Measurements from ENCODE around the gene CLPTM1L.

The CLPTM1L gene, protein sequence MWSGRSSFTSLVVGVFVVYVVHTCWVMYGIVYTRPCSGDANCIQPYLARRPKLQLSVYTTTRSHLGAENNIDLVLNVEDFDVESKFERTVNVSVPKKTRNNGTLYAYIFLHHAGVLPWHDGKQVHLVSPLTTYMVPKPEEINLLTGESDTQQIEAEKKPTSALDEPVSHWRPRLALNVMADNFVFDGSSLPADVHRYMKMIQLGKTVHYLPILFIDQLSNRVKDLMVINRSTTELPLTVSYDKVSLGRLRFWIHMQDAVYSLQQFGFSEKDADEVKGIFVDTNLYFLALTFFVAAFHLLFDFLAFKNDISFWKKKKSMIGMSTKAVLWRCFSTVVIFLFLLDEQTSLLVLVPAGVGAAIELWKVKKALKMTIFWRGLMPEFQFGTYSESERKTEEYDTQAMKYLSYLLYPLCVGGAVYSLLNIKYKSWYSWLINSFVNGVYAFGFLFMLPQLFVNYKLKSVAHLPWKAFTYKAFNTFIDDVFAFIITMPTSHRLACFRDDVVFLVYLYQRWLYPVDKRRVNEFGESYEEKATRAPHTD

DNA sequence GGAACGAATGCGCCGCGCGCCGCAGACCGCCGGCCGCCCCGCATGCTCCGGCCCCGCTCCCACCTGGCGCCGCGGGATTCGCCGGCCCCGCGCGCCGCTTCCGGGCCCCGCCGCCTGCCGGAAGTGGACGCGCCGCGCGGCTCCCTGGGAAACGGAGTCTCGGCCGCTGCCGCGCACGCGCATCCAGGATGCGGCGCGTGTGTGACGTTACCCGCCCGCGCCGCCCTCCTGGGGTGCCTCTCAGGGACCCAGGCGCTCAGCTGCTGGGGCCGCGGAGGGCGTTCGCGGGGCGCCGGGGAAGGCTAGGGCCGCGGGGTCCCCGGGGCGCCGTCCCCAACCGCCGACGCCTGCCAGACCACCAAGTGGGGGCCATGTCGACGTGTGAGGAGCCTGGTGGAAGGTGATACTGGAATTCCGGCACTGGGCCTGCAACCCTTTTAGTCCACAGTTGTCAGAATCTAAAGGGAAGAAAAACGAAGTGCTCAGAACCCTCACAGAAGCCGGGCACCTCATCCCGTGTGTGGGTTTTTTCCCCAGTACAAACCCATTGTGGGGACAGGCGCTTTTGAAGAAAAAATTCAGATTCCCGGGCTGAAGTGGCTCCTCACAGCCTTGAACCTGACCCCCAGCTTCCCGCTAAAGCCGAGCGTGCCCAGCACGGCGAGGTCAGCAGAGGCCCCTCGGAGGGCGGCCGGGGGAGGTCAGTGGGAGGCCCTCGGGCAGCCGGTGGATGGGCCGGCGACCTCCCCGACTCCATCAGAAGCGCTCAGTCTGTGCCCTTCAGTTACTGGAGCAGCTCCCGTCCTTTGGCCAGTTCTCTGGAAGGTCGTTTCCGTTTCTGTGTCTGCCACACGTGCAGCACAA, at the start of gene CLPTM1L:
Gene CLPTM1L (minus strand): TSS at position 125 of the 864 bp plus-strand sequence. CDS start 258 bp downstream, outside the sequence.
- no peaks in the 10 kb centered on the region for H3K9me3 ChIP-seq
- H3K27ac ChIP-seq = peak within 1 kb of the TSS; percentile 72
- no peaks in the 10 kb centered on the region for H3K27me3 ChIP-seq
- peaks cover 31% of the 10 kb centered on the region for H3K36me3 ChIP-seq
- H3K4me1 ChIP-seq (ENCODE audit: control insufficient read depth in 1 of 2, insufficient read depth in 1 of 2, low read depth in 1 of 2, low read length in 1 of 2) = peaks cover 19 to 21% of the 10 kb centered on the region in 2 experiments
- TF ChIP-seq, protein P1, sequence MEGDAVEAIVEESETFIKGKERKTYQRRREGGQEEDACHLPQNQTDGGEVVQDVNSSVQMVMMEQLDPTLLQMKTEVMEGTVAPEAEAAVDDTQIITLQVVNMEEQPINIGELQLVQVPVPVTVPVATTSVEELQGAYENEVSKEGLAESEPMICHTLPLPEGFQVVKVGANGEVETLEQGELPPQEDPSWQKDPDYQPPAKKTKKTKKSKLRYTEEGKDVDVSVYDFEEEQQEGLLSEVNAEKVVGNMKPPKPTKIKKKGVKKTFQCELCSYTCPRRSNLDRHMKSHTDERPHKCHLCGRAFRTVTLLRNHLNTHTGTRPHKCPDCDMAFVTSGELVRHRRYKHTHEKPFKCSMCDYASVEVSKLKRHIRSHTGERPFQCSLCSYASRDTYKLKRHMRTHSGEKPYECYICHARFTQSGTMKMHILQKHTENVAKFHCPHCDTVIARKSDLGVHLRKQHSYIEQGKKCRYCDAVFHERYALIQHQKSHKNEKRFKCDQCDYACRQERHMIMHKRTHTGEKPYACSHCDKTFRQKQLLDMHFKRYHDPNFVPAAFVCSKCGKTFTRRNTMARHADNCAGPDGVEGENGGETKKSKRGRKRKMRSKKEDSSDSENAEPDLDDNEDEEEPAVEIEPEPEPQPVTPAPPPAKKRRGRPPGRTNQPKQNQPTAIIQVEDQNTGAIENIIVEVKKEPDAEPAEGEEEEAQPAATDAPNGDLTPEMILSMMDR (IDR thresholded peaks at IDR 0.05) = peak; percentile 43
- peak within 1 kb of the TSS; percentile 77 to 82 for H3K4me3 ChIP-seq (ENCODE audit: low read depth in 1 of 2, low read length in 1 of 2)

DNA sequence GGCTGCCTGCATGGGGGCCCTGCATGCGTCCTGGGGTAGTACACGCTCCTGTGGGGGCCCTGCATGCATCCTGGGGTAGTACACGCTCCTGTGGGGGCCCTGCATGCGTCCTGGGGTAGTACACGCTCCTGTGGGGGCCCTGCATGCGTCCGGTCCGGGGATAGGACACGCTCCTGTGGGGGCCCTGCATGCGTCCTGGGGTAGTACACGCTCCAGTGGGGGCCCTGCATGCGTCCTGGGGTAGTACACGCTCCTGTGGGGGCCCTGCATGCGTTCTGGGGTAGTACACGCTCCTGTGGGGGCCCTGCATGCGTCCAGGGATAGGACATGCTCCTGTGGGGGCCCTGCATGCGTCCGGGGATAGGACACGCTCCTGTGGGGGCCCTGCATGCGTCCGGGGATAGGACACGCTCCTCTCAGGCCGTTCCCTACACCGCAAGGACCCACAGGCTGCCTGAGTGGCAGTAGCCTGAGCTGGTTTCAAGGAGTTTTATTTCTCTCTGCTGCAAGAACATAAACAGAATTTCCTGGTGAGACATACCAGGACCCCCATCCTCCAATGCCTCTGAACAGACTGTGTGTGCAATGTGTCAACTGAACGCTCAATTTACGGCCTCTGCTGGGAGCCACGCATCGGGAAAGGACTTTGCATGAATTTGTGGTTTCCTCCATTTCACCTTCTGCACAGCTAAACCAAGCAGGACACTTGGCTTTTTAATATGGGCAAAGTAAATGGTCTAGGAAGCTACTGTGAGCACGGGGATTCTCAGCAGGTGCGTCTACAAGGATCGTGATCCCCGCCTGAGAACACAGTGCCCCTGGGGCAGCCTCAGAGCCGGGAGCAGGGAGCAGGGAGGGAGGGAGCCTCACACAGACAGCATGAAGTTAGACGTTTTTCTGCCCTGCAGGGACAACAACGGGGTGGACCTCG, 48.9 kb upstream of the CLPTM1L start:
- Histone ChIP-seq H3K4me1 (ENCODE audit: control insufficient read depth in 1 of 2, insufficient read depth in 1 of 2, low read depth in 1 of 2, low read length in 1 of 2) (no peaks in the 10 kb centered on the region), H3K27ac (no peak overlapping the region), H3K9me3 (no peaks in the 10 kb centered on the region), H3K4me3 (ENCODE audit: low read depth in 1 of 2, low read length in 1 of 2) (no peak overlapping the region), H3K36me3 (no peaks in the 10 kb centered on the region), H3K27me3 (peaks cover 92% of the 10 kb centered on the region)
- TF ChIP-seq, protein P1 (IDR thresholded peaks at IDR 0.05) = no peak

DNA sequence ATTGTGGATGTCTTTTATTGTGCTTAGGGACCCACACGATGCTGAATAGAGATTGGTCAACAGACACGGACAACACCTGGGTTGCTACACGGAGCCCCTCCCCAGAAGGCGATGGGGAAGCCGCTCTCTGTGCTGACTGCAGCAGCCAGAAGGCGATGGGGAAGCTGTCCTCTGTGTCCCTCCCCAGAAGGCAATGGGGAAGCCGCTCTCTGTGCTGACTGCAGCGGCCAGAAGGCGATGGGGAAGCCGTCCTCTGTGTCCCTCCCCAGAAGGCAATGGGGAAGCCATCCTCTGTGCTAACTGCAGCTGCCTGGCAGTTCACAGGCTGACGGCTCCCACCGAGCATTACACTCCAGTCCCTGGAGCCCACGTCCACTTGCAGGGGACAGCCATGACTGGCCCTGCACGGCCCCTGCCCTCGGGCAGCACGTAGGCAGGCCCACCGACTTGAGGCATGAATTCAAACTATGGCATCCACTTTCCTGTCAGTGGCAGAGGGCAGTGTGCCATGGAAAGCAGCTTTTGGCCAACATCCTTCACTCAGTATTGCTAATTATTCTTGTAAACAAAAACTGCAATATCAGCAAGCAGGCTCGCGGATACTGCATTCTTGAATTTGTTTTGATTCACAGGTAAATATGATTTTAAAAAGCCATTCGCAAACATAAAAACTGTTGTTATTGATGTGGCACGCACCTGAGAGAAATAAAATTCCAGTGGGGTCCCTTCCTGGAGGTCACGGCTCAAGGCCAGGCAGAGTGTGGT, 48.1 kb upstream of the CLPTM1L start:
- no peaks in the 10 kb centered on the region for H3K9me3 ChIP-seq
- no peaks in the 10 kb centered on the region for H3K4me1 ChIP-seq (ENCODE audit: control insufficient read depth in 1 of 2, insufficient read depth in 1 of 2, low read depth in 1 of 2, low read length in 1 of 2)
- TF ChIP-seq, protein P1 (IDR thresholded peaks at IDR 0.05) = no peak
- H3K36me3 ChIP-seq = no peaks in the 10 kb centered on the region
- H3K27me3 ChIP-seq = peaks cover 98% of the 10 kb centered on the region
- no peak overlapping the region for H3K27ac ChIP-seq
- H3K4me3 ChIP-seq (ENCODE audit: low read depth in 1 of 2, low read length in 1 of 2) = no peak overlapping the region

DNA sequence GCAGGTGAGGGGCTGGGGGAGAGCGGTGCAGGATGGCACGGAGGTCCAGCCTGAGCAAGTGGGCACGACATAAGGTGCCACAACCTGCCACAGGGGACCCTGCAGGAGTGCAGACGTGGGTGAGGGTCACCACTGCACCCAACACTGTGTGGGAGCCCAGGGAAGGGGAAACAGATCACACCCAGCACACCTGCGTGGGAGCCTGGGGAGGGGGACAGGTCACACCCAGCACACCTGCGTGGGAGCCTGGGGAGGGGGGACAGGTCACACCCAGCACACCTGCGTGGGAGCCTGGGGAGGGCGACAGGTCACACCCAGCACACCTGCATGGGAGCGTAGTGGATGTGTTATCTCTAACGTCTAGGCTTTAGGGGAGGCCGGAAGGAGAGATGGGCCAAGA, 47.4 kb upstream of the CLPTM1L start:
- Histone ChIP-seq H3K4me3 (ENCODE audit: low read depth in 1 of 2, low read length in 1 of 2) (no peak overlapping the region), H3K27me3 (peaks cover 98% of the 10 kb centered on the region), H3K4me1 (ENCODE audit: control insufficient read depth in 1 of 2, insufficient read depth in 1 of 2, low read depth in 1 of 2, low read length in 1 of 2) (no peaks in the 10 kb centered on the region), H3K36me3 (no peaks in the 10 kb centered on the region), H3K27ac (no peak overlapping the region), H3K9me3 (no peaks in the 10 kb centered on the region)
- TF ChIP-seq, protein P1 (IDR thresholded peaks at IDR 0.05) = no peak
